Astrocyte of the cerebellum (primary cell): ENCODE results near the gene TENM4.

Experiments used
- DNase-seq: peaks from one replicate; pipeline ENCODE4 v3.0.0-alpha.2; 2011; ENCODE audit warnings: low read depth
- H3K4me3 ChIP-seq: 2 replicates; pipeline ENCODE4 v1.5.1; 2011; ENCODE audit warnings: mild to moderate bottlenecking, low read depth, low read length, moderate library complexity
- CTCF ChIP-seq: IDR thresholded peaks from 2 replicates; pipeline ENCODE4 v1.5.1; 2012; ENCODE audit warnings: low read length, low read depth, moderate library complexity, mild to moderate bottlenecking; ENCODE audit errors: missing control alignments
- in situ Hi-C: cut with HindIII; loops from 2 replicates; pipeline ENCODE4 v1.10.0; 2017; ENCODE audit warnings: low sequenced_read_pairs

Gene TENM4

DNA sequence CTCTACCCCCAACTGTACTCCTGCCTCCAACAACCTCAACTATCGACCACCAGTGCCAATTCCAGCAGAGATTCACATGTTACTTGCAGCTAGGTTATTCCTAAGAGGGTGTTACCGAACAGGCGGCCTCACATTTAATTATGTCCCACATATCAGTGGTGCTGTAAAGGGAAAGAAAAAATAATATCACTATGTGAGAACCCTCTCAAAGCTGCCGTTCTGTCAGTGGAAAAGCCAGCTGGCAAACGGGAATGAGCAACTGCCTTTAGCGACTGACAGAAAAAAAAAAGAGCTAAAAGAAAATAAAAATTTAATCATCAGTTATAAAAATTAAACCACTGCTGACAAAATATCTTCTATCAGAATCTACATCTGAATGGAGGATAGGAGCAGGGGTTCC lies 595.3 kb downstream of the TENM4 start:
- in situ Hi-C loops, result no loop called here
- no peak for DNase-seq
- no peak for TF ChIP-seq CTCF
- no peak overlapping the region for H3K4me3 ChIP-seq

DNA sequence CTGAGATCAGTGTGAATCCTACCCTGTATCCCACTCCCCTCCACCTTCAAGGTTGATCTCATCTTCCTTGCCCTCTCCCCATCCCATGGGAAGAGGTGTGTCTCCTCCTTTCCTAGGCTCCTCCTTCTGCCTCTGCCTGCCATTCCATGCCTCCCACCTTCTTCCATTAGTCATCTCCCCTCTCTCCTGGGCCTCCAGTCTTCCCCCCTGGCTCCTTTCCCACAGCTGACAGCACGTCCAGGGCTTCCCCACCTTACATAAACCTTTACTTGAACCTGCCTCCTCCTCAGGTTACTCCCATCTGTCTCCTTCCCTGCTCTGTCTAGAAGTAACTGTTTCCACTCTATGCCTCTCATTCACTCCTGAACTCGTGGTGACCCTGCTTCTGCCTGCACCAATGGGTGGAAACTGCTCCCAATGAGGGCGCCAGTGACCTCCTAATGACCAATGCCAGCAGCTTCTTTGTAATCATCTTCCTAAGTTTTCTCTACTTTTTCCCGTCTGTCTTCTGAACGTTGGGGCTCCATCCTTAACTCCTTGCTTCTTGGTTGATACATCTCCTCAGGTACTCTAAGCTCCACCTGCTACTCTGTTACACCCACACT lies 599.3 kb downstream of the TENM4 start:
- DNase-seq, result no peak
- no peak for TF ChIP-seq CTCF
- H3K4me3 ChIP-seq, result no peak overlapping the region
- in situ Hi-C loops, result no loop called here

- in situ Hi-C loops, result no loop called here
- no peak for DNase-seq
- no peak for TF ChIP-seq CTCF
- no peak overlapping the region for H3K4me3 ChIP-seq
These were observed 600.2 kb downstream of the TENM4 start for GRCh38 chr11:78840623-78841022.

GRCh38 chr11:78840200-78840599 lies 600.6 kb downstream of the TENM4 start:
- no peak overlapping the region for H3K4me3 ChIP-seq
- TF ChIP-seq CTCF, result no peak
- DNase-seq, result peak; percentile 41
- in situ Hi-C loops, result no loop called here

- no peak for TF ChIP-seq CTCF
- no peak overlapping the region for H3K4me3 ChIP-seq
- DNase-seq, result no peak
These were observed 602.4 kb downstream of the TENM4 start for GRCh38 chr11:78838417-78838816.

GRCh38 chr11:78835646-78836045 lies 605.2 kb downstream of the TENM4 start:
- no peak overlapping the region for H3K4me3 ChIP-seq
- in situ Hi-C loops, result no loop called here
- no peak for TF ChIP-seq CTCF
- no peak for DNase-seq

More at GRCh38 chr11:78838417-78838816, 602.4 kb downstream of the TENM4 start:
- in situ Hi-C loops, result no loop called here
